Heart left ventricle (tissue), 13 donors: ENCODE data around the gene MATK.

Experiments
- POLR2A ChIP-seq, 2 donors: fragments of 450-650 bp; IDR thresholded peaks; one replicate each; pipeline ENCODE4 v1.6.1; 2017; ENCODE audit warnings: antibody characterized with exemption in 2 of 2, mild to moderate bottlenecking in 2 of 2, moderate library complexity in 2 of 2
- TF ChIP-seq, protein P1 (sequence below), 12 donors: fragments of 200-600 bp; sonication (generic) in 4 of 12; IDR thresholded peaks; one replicate each; pipeline versions ENCODE4 v1.5.0 to v1.8.0; 2018 to 2022; ENCODE audit warnings: antibody characterized with exemption in 12 of 12, mild to moderate bottlenecking in 5 of 12
- donor health status: ischemic (EF 13 %, LVEDD 7.1; RV severe dilation, severe dysfunction).
- donor health status: DM: no; HTN: yes; CAD: no.
- donor health status: DM: no; HTN: no; CAD: no.
- donor health status: ischemic (EF 25% LVEDD 6.9; RV normal size, moderate dysfunction).
- donor health status: ischemic (EF 25% LVEDD 5.7; RV mildly dilated, moderate dysfunction).
- donor health status: ischemic (EF 35%, LVEDD 5.7; RV mildly dilated, moderate dysfunction).
- donor health status: nonischemic (EF 11% LVEDD 7.7; RV severe dilation, severe dysfunction).
- donor health status: DM: yes; HTN: yes; CAD: no.
- donor health status: PGD.
- donor health status: ischemic (EF 29% LVEDD 5.4; RV normal size, mild dysfunction).
- donor health status: nonischemic (EF 23%, LVEDD 6.1; RV moderate dilation, normal function).

DNA sequence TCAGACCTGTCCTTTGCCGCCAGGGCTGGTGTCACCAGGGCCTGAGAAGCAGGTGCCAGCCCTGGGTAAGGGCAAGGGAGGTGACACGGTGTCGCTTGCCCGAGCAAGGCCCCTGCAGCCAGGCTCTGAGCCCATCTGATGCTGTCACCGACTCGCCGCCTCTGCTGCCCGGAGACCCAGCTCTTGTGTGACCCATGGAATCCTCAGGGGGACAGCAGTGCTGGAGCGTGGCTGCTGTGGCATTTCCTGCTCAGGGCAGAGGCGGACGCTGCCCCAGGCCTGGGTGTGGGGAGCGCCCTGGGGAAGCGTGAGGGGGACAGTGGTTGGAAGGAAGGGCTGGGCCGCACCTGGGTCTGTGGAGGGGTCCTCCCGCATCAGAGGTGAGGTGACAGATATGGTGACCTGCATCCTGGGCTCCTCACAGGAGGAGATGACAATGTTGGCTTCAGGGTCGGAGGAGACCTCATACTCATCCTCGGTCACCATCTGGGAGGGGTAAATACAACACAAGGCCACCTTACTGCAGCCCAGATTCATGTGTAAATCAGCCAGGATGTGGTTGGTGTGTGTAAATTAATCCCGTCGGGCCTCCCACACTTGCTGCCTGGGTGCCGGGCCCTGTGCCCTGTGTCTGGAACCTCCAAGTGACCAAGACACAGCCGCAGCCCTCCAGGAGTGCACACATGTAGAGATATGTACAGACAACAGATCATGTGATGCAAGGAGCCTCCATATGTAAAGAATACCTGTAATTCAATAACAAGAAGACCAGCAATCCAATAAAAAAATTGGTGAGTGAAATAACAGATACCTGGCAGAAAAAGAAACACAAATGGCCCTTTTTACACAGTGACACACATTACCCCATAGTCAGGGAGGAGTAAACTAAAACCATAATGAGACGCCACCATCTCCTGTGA lies 27.6 kb upstream of the MATK start:
- TF ChIP-seq, protein P1, sequence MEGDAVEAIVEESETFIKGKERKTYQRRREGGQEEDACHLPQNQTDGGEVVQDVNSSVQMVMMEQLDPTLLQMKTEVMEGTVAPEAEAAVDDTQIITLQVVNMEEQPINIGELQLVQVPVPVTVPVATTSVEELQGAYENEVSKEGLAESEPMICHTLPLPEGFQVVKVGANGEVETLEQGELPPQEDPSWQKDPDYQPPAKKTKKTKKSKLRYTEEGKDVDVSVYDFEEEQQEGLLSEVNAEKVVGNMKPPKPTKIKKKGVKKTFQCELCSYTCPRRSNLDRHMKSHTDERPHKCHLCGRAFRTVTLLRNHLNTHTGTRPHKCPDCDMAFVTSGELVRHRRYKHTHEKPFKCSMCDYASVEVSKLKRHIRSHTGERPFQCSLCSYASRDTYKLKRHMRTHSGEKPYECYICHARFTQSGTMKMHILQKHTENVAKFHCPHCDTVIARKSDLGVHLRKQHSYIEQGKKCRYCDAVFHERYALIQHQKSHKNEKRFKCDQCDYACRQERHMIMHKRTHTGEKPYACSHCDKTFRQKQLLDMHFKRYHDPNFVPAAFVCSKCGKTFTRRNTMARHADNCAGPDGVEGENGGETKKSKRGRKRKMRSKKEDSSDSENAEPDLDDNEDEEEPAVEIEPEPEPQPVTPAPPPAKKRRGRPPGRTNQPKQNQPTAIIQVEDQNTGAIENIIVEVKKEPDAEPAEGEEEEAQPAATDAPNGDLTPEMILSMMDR (IDR thresholded peaks at IDR 0.05), result no peak
- no peak for TF ChIP-seq POLR2A (IDR thresholded peaks at IDR 0.05)
